Parathyroid adenoma (tissue), 2 donors: ENCODE data around the gene SAP30L.

ENCODE experiments used
- H2AFZ ChIP-seq: fragments of 300-600 bp; sonication (generic); one replicate; pipeline ENCODE4 v1.7.0; 2017; ENCODE audit warnings: antibody characterized with exemption, mild to moderate bottlenecking
- H3K27ac ChIP-seq: fragments of 300-600 bp; sonication (generic); one replicate; pipeline ENCODE4 v1.7.0; 2017
- H3K27me3 ChIP-seq: fragments of 300-600 bp; sonication (generic); one replicate; pipeline ENCODE4 v1.7.0; 2017; ENCODE audit warnings: low read length; ENCODE audit not compliant: control insufficient read depth, insufficient read depth
- H3K36me3 ChIP-seq: fragments of 300-600 bp; sonication (generic); one replicate; pipeline ENCODE4 v1.7.0; 2017; ENCODE audit warnings: low read length; ENCODE audit not compliant: control insufficient read depth, insufficient read depth
- H3K4me1 ChIP-seq: fragments of 300-600 bp; sonication (generic); one replicate; pipeline ENCODE4 v1.7.0; 2017; ENCODE audit warnings: control low read depth
- H3K4me2 ChIP-seq: fragments of 300-600 bp; sonication (generic); one replicate; pipeline ENCODE4 v1.7.0; 2017; ENCODE audit warnings: low read length
- H3K4me3 ChIP-seq: fragments of 300-600 bp; sonication (generic); one replicate; pipeline ENCODE4 v1.7.0; 2017; ENCODE audit warnings: low read depth, low read length
- H3K79me2 ChIP-seq: fragments of 300-600 bp; sonication (generic); one replicate; pipeline ENCODE4 v1.7.0; 2017; ENCODE audit warnings: control low read depth
- H3K9ac ChIP-seq: fragments of 300-600 bp; sonication (generic); one replicate; pipeline ENCODE4 v1.7.0; 2017; ENCODE audit warnings: mild to moderate bottlenecking
- H3K9me3 ChIP-seq: fragments of 300-600 bp; sonication (generic); one replicate; pipeline ENCODE4 v1.7.0; 2017; ENCODE audit warnings: low read length; ENCODE audit not compliant: control insufficient read depth
- TF ChIP-seq, protein P1 (sequence below): fragments of 300-600 bp; sonication (generic); IDR thresholded peaks from one replicate; pipeline ENCODE4 v1.7.0; 2017; ENCODE audit warnings: antibody characterized with exemption, mild to moderate bottlenecking
- donor health status: primary hyperparathyroidism.

The SAP30L gene

DNA sequence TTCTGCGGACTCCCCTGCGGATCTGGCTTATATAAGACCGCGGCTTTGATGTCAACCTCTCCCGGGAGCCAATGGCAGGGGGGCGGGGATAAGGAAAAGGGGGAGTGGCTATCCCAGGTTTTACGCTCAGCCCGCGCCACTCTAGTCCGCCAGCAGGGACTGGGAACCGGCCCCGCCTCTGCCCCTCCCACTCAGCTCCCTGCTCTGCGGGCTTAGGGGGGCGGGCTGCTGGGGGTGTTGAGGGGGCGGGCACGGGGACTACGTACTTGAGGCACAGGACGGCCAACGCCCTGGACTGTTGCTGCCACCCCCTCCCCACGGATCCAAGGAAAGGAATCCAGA is 32.4 kb downstream of the SAP30L start, which contains the start of gene HAND1:
TSS of gene HAND1 (minus strand) at position 4 of the 342 bp plus-strand sequence. CDS start 219 bp downstream, outside the sequence.
- Histone ChIP-seq H3K79me2 (no peaks in the 10 kb centered on the region), H3K4me3 (no peak within 1 kb of the TSS), H3K27ac (no peak within 1 kb of the TSS), H3K9ac (no peak within 1 kb of the TSS), H3K27me3 (peaks cover 54% of the 10 kb centered on the region), H3K4me2 (peak within 1 kb of the TSS; percentile 59), H3K4me1 (no peaks in the 10 kb centered on the region), H2AFZ (peak within 1 kb of the TSS; percentile 61), H3K9me3 (no peaks in the 10 kb centered on the region), H3K36me3 (no peaks in the 10 kb centered on the region)
- TF ChIP-seq, protein P1, sequence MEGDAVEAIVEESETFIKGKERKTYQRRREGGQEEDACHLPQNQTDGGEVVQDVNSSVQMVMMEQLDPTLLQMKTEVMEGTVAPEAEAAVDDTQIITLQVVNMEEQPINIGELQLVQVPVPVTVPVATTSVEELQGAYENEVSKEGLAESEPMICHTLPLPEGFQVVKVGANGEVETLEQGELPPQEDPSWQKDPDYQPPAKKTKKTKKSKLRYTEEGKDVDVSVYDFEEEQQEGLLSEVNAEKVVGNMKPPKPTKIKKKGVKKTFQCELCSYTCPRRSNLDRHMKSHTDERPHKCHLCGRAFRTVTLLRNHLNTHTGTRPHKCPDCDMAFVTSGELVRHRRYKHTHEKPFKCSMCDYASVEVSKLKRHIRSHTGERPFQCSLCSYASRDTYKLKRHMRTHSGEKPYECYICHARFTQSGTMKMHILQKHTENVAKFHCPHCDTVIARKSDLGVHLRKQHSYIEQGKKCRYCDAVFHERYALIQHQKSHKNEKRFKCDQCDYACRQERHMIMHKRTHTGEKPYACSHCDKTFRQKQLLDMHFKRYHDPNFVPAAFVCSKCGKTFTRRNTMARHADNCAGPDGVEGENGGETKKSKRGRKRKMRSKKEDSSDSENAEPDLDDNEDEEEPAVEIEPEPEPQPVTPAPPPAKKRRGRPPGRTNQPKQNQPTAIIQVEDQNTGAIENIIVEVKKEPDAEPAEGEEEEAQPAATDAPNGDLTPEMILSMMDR: no peak

DNA sequence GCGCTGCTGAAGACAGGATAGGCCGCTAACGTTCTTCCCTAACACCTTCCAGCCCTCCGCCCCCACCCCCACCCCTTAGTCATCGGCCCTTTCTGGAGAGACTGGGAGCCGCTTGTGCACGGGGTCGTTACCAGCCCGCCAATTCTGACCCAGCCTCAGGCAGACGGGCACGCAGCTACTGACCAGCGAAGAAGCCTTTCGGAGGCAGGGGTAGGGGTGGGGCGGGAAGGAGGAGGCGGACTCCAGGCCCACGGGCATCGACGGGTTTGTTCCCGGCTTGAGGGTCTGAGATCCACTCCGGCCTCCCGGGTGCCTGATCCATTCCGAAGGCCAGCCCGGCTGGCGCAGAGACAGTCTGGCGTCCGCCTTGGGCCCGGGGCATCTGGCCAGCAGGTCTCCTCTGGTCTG is 33.0 kb downstream of the SAP30L start:
- no peaks in the 10 kb centered on the region for H3K79me2 ChIP-seq
- H3K4me2 ChIP-seq: no peak overlapping the region
- no peaks in the 10 kb centered on the region for H3K36me3 ChIP-seq
- H3K27ac ChIP-seq: no peak overlapping the region
- TF ChIP-seq, protein P1: no peak
- H3K27me3 ChIP-seq: peaks cover 53% of the 10 kb centered on the region
- H3K4me3 ChIP-seq: no peak overlapping the region
- no peaks in the 10 kb centered on the region for H3K4me1 ChIP-seq
- no peaks in the 10 kb centered on the region for H3K9me3 ChIP-seq
- H2AFZ ChIP-seq: no peak overlapping the region
- H3K9ac ChIP-seq: no peak overlapping the region

DNA sequence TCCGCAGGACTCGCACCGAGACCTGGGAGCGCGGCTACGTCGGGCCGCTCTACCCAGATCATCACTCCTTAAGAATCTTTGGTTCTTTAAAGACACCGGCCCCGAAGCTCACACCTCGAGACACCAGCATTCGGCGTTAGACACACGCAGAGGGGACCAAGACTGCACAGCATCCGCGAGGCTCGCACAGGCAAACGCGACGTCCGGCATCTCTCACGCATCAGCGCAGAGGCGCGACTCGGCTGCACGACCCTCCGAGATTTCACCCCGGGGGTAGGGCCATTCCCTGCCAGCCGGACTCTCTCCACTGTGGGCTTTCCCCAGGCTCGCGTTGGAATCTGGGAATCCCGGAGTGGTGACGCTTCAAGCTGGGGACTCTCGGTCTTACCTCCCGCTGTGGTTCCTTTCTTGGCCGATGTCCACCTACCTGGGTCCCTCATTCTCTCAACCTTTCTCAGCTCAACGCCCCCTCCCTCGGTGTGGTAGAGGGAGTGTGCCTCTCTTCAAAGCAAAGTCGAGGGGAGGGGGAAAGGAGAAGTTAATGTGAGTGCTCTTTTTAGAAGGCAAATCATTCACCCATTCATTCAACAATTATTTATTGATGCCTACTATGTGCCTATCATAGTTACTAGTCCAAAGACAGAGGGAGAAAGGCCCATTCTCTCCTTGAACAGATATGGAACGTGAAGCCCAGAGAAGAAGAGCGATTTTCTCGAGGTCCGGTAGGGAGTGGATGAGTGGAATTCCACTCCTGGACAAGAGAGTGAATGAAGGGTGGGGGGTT is 33.6 kb downstream of the SAP30L start:
- H3K4me3 ChIP-seq: no peak overlapping the region

DNA sequence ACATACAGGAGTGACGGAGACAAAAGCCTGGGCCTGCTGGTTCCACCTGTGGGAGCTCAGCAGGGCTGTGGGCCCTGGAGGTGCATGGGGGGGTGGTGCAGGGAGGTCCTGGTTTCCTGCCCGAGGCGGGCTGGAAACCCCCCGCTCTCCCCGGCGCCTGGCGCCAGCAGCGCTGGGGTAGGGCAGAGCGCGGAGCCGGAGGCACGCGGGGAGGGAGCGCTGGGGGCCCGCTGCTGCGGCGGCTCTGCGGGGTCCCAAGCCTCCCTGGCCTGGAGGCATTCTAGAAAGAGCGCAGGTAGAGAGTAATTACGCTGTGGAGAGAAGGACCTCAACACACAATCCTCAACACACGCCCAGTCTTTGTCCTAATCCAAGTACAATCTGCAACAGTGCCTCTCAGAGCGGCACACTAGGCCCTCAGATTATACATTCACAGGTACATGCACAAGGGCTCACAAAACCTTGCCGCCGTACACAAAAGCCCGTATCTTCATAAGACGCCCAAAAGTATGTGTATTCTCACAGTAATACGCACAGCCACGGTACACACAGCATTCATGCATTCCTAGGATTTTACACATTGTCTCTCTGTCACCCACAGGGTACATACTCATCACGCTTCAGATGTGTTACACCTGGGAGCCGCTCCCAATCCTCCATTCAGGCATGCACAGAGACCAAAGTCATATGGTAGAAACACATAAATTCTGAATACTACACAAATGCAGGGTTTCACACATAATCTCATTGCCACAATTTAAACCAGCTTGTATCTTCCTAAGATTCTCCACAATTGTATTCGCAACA is 34.4 kb downstream of the SAP30L start:
- Histone ChIP-seq H3K27ac (no peak overlapping the region), H3K36me3 (no peaks in the 10 kb centered on the region), H2AFZ (no peak overlapping the region), H3K4me3 (no peak overlapping the region), H3K27me3 (peaks cover 50% of the 10 kb centered on the region), H3K4me2 (no peak overlapping the region), H3K4me1 (no peaks in the 10 kb centered on the region), H3K79me2 (no peaks in the 10 kb centered on the region), H3K9ac (no peak overlapping the region), H3K9me3 (no peaks in the 10 kb centered on the region)
- TF ChIP-seq, protein P1: no peak

More for the DNA sequence above, 33.6 kb downstream of the SAP30L start:
- no peak overlapping the region for H3K9ac ChIP-seq
- TF ChIP-seq, protein P1: no peak
- no peaks in the 10 kb centered on the region for H3K79me2 ChIP-seq
- H3K4me2 ChIP-seq: no peak overlapping the region
- H3K9me3 ChIP-seq: no peaks in the 10 kb centered on the region
- no peak overlapping the region for H3K27ac ChIP-seq
- H3K4me1 ChIP-seq: no peaks in the 10 kb centered on the region
- H2AFZ ChIP-seq: no peak overlapping the region
- peaks cover 56% of the 10 kb centered on the region for H3K27me3 ChIP-seq
- H3K36me3 ChIP-seq: no peaks in the 10 kb centered on the region
